Spleen (tissue), 7 donors: ENCODE results near the gene MAPKAP1.

Source experiments
- POLR2AphosphoS5 ChIP-seq, 3 donors: sonication (generic); formaldehyde crosslinking; IDR thresholded peaks; one replicate each; pipeline ENCODE4 v1.5.1; 2017; ENCODE audit warnings: antibody characterized with exemption in 3 of 3
- TF ChIP-seq, protein P1 (sequence below), 11 experiments: fragments of 200-600 bp in 7 of 11; fragments of 450-650 bp in 4 of 11; sonication (generic) in 4 of 11; IDR thresholded peaks in 8 of 11; conservative IDR thresholded peaks in 3 of 11; 1 replicate in 7 of 11; 2 replicates in 4 of 11; pipeline versions ENCODE4 v1.4.0 to v1.8.0; 2016 to 2021; ENCODE audit warnings: antibody characterized with exemption in 11 of 11, inconsistent platforms in 4 of 11, mild to moderate bottlenecking in 1 of 11
- donor health status: DM: no; HTN: no; CAD: no; lungs with moderate emphysema.
- donor health status: DM: no; HTN: no; CAD: no.
- donor health status: DM: no; HTN: no; CAD: no.

DNA sequence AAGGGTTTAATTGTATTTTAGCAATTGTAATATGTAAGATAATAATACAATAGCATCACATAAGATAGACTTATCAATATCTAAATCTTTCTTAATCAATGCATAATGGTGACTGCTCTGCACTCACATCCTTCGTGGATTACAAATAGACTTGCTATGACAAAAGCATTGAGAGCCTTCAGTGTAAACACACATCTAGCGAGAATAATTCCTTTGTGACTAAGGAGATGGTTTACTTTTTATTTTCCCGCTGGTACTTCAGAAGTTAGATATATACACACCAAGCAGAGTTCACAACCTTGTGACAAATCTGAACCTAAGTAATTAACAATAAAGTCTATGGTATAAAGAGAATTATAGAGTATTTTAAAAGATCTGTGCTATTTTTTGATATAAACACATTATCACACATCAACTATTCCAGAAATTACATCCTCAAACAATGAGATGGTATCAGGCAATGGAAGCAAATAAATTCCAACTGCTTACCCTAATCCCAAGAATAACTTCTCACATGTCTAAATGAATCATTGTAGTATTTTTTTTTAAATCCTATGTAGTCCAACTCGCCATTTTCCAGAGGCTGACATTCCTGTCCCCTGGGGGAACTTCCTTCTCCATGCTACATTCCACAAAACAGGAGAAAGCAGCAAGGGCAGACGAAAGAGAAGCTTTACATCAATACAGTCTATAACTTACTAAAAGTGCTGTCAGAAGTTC is 51.2 kb downstream of the MAPKAP1 start:
- TF ChIP-seq, protein P1, sequence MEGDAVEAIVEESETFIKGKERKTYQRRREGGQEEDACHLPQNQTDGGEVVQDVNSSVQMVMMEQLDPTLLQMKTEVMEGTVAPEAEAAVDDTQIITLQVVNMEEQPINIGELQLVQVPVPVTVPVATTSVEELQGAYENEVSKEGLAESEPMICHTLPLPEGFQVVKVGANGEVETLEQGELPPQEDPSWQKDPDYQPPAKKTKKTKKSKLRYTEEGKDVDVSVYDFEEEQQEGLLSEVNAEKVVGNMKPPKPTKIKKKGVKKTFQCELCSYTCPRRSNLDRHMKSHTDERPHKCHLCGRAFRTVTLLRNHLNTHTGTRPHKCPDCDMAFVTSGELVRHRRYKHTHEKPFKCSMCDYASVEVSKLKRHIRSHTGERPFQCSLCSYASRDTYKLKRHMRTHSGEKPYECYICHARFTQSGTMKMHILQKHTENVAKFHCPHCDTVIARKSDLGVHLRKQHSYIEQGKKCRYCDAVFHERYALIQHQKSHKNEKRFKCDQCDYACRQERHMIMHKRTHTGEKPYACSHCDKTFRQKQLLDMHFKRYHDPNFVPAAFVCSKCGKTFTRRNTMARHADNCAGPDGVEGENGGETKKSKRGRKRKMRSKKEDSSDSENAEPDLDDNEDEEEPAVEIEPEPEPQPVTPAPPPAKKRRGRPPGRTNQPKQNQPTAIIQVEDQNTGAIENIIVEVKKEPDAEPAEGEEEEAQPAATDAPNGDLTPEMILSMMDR (IDR thresholded peaks at IDR 0.05 in 8 of 11, conservative IDR thresholded peaks at IDR 0.05 in 3 of 11): no peak
- no peak for TF ChIP-seq POLR2AphosphoS5 (IDR thresholded peaks at IDR 0.05)
